Body of pancreas (tissue), 4 donors: Measurements from ENCODE around the gene TANC1. TPM values are rescaled to one million over a fixed set of nuclear protein-coding genes. Genes with fewer than 3 reads are reported as not detected.

Experiments
- ATAC-seq: fragments of 150-250 bp; one replicate; pipeline ENCODE4 v1.9.1; 2016
- DNase-seq, 4 donors: peaks; one replicate each; pipeline ENCODE4 v3.0.0-alpha.2; 2019
- H3K27ac ChIP-seq, 4 donors: fragments of 200-600 bp; sonication (generic); 1 replicate in 3 of 4; 2 replicates in 1 of 4; pipeline versions ENCODE4 v1.5.1 to v1.6.1; 2016 to 2019; ENCODE audit warnings: mild to moderate bottlenecking in 1 of 4, mixed read lengths in 1 of 4, moderate library complexity in 1 of 4
- H3K27me3 ChIP-seq, 2 donors: fragments of 200-600 bp; sonication (generic); one replicate each; pipeline ENCODE4 v1.6.0; 2016; ENCODE audit warnings: mild to moderate bottlenecking in 1 of 2
- H3K36me3 ChIP-seq, 2 donors: fragments of 200-600 bp; sonication (generic); replicated peaks in 1 of 2; 2 replicates each; pipeline ENCODE4 v1.5.1; 2016; ENCODE audit warnings: low read depth in 2 of 2; ENCODE audit not compliant: insufficient read depth in 1 of 2
- H3K4me1 ChIP-seq: fragments of 200-600 bp; sonication (generic); one replicate; pipeline ENCODE4 v1.6.0; 2016
- H3K4me3 ChIP-seq, 2 donors: fragments of 200-600 bp; sonication (generic); 1 replicate in 1 of 2; 2 replicates in 1 of 2; pipeline ENCODE4 v1.5.1; 2016 to 2019
- H3K9me3 ChIP-seq, 3 donors: fragments of 200-600 bp; sonication (generic); 1 replicate in 2 of 3; 2 replicates in 1 of 3; pipeline ENCODE4 v1.5.1; 2016
- CTCF ChIP-seq, 7 experiments: fragments of 450-650 bp in 4 of 7; fragments of 200-600 bp in 3 of 7; sonication (generic) in 3 of 7; IDR thresholded peaks; one replicate each; pipeline ENCODE4 v1.5.1; 2016 to 2019; ENCODE audit warnings: antibody characterized with exemption in 7 of 7
- POLR2A ChIP-seq, 3 donors: fragments of 450-650 bp; IDR thresholded peaks; one replicate each; pipeline ENCODE4 v1.6.1; 2016; ENCODE audit warnings: antibody characterized with exemption in 3 of 3, mild to moderate bottlenecking in 2 of 3
- WGBS, 2 donors: methylation state at CpG; one replicate each; pipeline ENCODE4 v1.1.5; 2017; 5-methylcytosine and 5-hydroxymethylcytosine counted together
- intact Hi-C: fragments of 100-400 bp; cut with DNase I; formaldehyde crosslinking; loops from one replicate; pipeline ENCODE4 v1.15.1; 2023
- total RNA-seq, 2 donors: library from RNA; depleted of rRNA; stranded (reverse); fragments of >200 nt; gene quantifications; one replicate each; pipeline ENCODE4 v1.1.0, GENCODE V29; 2016

TANC1 gene
- total RNA-seq, 2 donors from 2014 or later = 23.1 to 23.3 TPM

- Histone ChIP-seq H3K36me3 (no peaks in the 10 kb centered on the region), H3K27me3 (no peaks in the 10 kb centered on the region), H3K4me3 (no peak overlapping the region), H3K4me1 (peaks cover 80% of the 10 kb centered on the region), H3K27ac (peak overlapping the region in 3 of 4 donors; percentile 22 to 82 (median 60)), H3K9me3 (no peaks in the 10 kb centered on the region)
- intact Hi-C loops = no loop called here
- no peak for DNase-seq
- no peak for ATAC-seq
- 93 to 94% methylated on average over 1 of the region's 1 CpG for WGBS, 2 donors
- TF ChIP-seq CTCF (IDR thresholded peaks at IDR 0.05) = no peak
- TF ChIP-seq POLR2A (IDR thresholded peaks at IDR 0.05) = no peak
Observed at GRCh38 chr2:159154366-159154765, 185.9 kb downstream of the TANC1 start.

- H3K4me1 ChIP-seq = peaks cover 72% of the 10 kb centered on the region
- no peaks in the 10 kb centered on the region for H3K27me3 ChIP-seq
- no peaks in the 10 kb centered on the region for H3K9me3 ChIP-seq
- DNase-seq = peak; percentile 62 to 76 (median 70)
- TF ChIP-seq CTCF (IDR thresholded peaks at IDR 0.05) (no peak), POLR2A (IDR thresholded peaks at IDR 0.05) (peak in 2 of 3 donors; percentile 20 to 48)
- H3K4me3 ChIP-seq = no peak overlapping the region
- H3K27ac ChIP-seq = peak overlapping the region; percentile 29 to 82 (median 66)
- peak; percentile 85 for ATAC-seq
- H3K36me3 ChIP-seq = no peaks in the 10 kb centered on the region
- intact Hi-C loops = no loop called here
- 15 to 21% methylated on average over 6 of the region's 6 CpGs for WGBS, 2 donors
Observed at GRCh38 chr2:159155320-159155719, 186.9 kb downstream of the TANC1 start.

- Histone ChIP-seq H3K4me1 (peaks cover 67% of the 10 kb centered on the region), H3K4me3 (no peak overlapping the region), H3K36me3 (no peaks in the 10 kb centered on the region), H3K27me3 (no peaks in the 10 kb centered on the region), H3K27ac (peak overlapping the region; percentile 26 to 82 (median 66)), H3K9me3 (no peaks in the 10 kb centered on the region)
- TF ChIP-seq CTCF (IDR thresholded peaks at IDR 0.05) = no peak
- TF ChIP-seq POLR2A (IDR thresholded peaks at IDR 0.05) = no peak
- no peak for DNase-seq
- peak; percentile 40 for ATAC-seq
- intact Hi-C loops = no loop called here
- 18 to 23% methylated on average over 1 of the region's 1 CpG for WGBS, 2 donors
Observed at GRCh38 chr2:159155791-159156190, 187.4 kb downstream of the TANC1 start.

- 69 to 71% methylated on average over 8 of the region's 8 CpGs for WGBS, 2 donors
- Histone ChIP-seq H3K9me3 (no peaks in the 10 kb centered on the region), H3K27me3 (no peaks in the 10 kb centered on the region), H3K4me3 (no peak overlapping the region), H3K27ac (peak overlapping the region; percentile 26 to 82 (median 66)), H3K36me3 (no peaks in the 10 kb centered on the region), H3K4me1 (peaks cover 57% of the 10 kb centered on the region)
- ATAC-seq = no peak
- no peak for TF ChIP-seq POLR2A (IDR thresholded peaks at IDR 0.05)
- no peak for TF ChIP-seq CTCF (IDR thresholded peaks at IDR 0.05)
- peak; percentile 22 to 57 (median 38) for DNase-seq
- intact Hi-C loops = no loop called here
Observed at GRCh38 chr2:159156834-159157233, 188.4 kb downstream of the TANC1 start.
